ENCODE data around the gene DERL3. TPM values are rescaled to one million over a fixed set of nuclear protein-coding genes. Genes with fewer than 3 reads are reported as not detected.

DERL3 gene
- total RNA-seq, 4 donors from 2014 or later: 1.9 to 20.0 (median 3.1) TPM

GRCh38 chr22:23789121-23789520 is 49.7 kb downstream of the DERL3 start:
- DNase-seq: no peak
- Histone ChIP-seq H3K27me3 (no peaks in the 10 kb centered on the region), H3K4me3 (no peak overlapping the region), H3K9me3 (no peaks in the 10 kb centered on the region), H3K27ac (no peak overlapping the region), H3K36me3 (peaks cover 0 to 3% (median 1%) of the 10 kb centered on the region in 4 donors), H3K4me1 (peaks cover 20 to 67% (median 35%) of the 10 kb centered on the region in 4 donors)
- TF ChIP-seq EP300 (IDR thresholded peaks at IDR 0.05; ENCODE audit: low read depth) (no peak), POLR2AphosphoS5 (IDR thresholded peaks at IDR 0.05) (no peak)
- whole genome bisulfite sequencing, 2 donors (ENCODE audit: low coverage in 1 of 2): 33 to 78% methylated on average over 1 to 4 of the region's 4 CpGs
- intact Hi-C loops (cut with DNase I; ENCODE audit: low total_unique reads): no loop called here
- in situ Hi-C loops (cut with MboI; ENCODE audit: low pct_ligation_motif_present in 1 of 4, low pct_unique_long_range_greater_than_20kb in 1 of 4, low sequenced_read_pairs in 3 of 4): loop anchor here in 2 of 4 donors (10.0 kb wide), 1 partner anchor 56 kb away; no protein-coding TSS in a partner anchor

- H3K27me3 ChIP-seq: no peaks in the 10 kb centered on the region
- H3K27ac ChIP-seq: peak overlapping the region; percentile 97 to 99 (median 98)
- peak overlapping the region; percentile 73 to 89 (median 86) for H3K4me3 ChIP-seq
- H3K9me3 ChIP-seq: no peaks in the 10 kb centered on the region
- TF ChIP-seq CTCF (IDR thresholded peaks at IDR 0.05): no peak
- in situ Hi-C loops (cut with MboI; ENCODE audit: low pct_ligation_motif_present in 1 of 4, low pct_unique_long_range_greater_than_20kb in 1 of 4, low sequenced_read_pairs in 3 of 4) (loop anchor here in 2 of 4 donors (10.0 kb wide), 1 partner anchor 57 kb away; no protein-coding TSS in a partner anchor), intact Hi-C loops (cut with DNase I; ENCODE audit: low total_unique reads) (no loop called here)
- 48 to 75% methylated on average over 1 to 3 of the region's 3 CpGs for WGBS, 2 donors (ENCODE audit: low coverage in 1 of 2)
- no peaks in the 10 kb centered on the region for H3K36me3 ChIP-seq
- peaks cover 20 to 74% (median 42%) of the 10 kb centered on the region in 4 donors for H3K4me1 ChIP-seq
- DNase-seq: no peak
Observed at GRCh38 chr22:23787910-23788309, 50.9 kb downstream of the DERL3 start.

GRCh38 chr22:23787600-23787896 is 51.3 kb downstream of the DERL3 start:
- 0 to 2% methylated on average over 3 to 5 of the region's 5 CpGs for WGBS, 2 donors (ENCODE audit: low coverage in 1 of 2)
- no peak for DNase-seq
- no peak for TF ChIP-seq POLR2AphosphoS5 (IDR thresholded peaks at IDR 0.05)
- no peak for TF ChIP-seq EP300 (IDR thresholded peaks at IDR 0.05; ENCODE audit: low read depth)
- TF ChIP-seq POLR2A (IDR thresholded peaks at IDR 0.05): no peak
- Histone ChIP-seq H3K4me3 (peak overlapping the region; percentile 73 to 89 (median 86)), H3K9me3 (no peaks in the 10 kb centered on the region), H3K27me3 (no peaks in the 10 kb centered on the region), H3K4me1 (peaks cover 20 to 74% (median 42%) of the 10 kb centered on the region in 4 donors), H3K27ac (peak overlapping the region; percentile 97 to 99 (median 98)), H3K36me3 (no peaks in the 10 kb centered on the region)
- in situ Hi-C loops (cut with MboI; ENCODE audit: low pct_ligation_motif_present in 1 of 4, low pct_unique_long_range_greater_than_20kb in 1 of 4, low sequenced_read_pairs in 3 of 4) (loop anchor here in 2 of 4 donors (10.0 kb wide), 1 partner anchor 57 kb away; no protein-coding TSS in a partner anchor), intact Hi-C loops (cut with DNase I; ENCODE audit: low total_unique reads) (no loop called here)

GRCh38 chr22:23786752-23787599 is 51.8 kb downstream of the DERL3 start, which contains the start of gene SMARCB1:
Gene SMARCB1, plus strand, starts transcription at chr22:23786966. Its CDS starts 204 bp downstream, at chr22:23787170.
- H3K9me3 ChIP-seq: no peaks in the 10 kb centered on the region
- peak within 1 kb of the TSS; percentile 73 to 89 (median 86) for H3K4me3 ChIP-seq
- no peaks in the 10 kb centered on the region for H3K36me3 ChIP-seq
- 0% methylated on average over 63 of the region's 97 CpGs; no CpG with 5 or more reads in 1 of the 2 donors for WGBS, 2 donors (ENCODE audit: low coverage in 1 of 2)
- intact Hi-C loops (cut with DNase I; ENCODE audit: low total_unique reads) (no loop called here), in situ Hi-C loops (cut with MboI; ENCODE audit: low pct_ligation_motif_present in 1 of 4, low pct_unique_long_range_greater_than_20kb in 1 of 4, low sequenced_read_pairs in 3 of 4) (loop anchor here in 2 of 4 donors (10.0 kb wide), 1 partner anchor 58 kb away; no protein-coding TSS in a partner anchor)
- DNase-seq: peak; percentile 92
- peak within 1 kb of the TSS; percentile 97 to 99 (median 98) for H3K27ac ChIP-seq
- H3K4me1 ChIP-seq: peaks cover 20 to 70% (median 40%) of the 10 kb centered on the region in 4 donors
- TF ChIP-seq EP300 (IDR thresholded peaks at IDR 0.05; ENCODE audit: low read depth) (no peak), POLR2AphosphoS5 (IDR thresholded peaks at IDR 0.05) (peak; percentile 43 to 84 (median 78)), CTCF (IDR thresholded peaks at IDR 0.05) (no peak), POLR2A (IDR thresholded peaks at IDR 0.05) (peak; percentile 84)
- H3K27me3 ChIP-seq: no peaks in the 10 kb centered on the region

- intact Hi-C loops (cut with DNase I; ENCODE audit: low total_unique reads): no loop called here
- peaks cover 20 to 63% (median 35%) of the 10 kb centered on the region in 4 donors for H3K4me1 ChIP-seq
- 44 to 48% methylated on average over 3 to 9 of the region's 9 CpGs for WGBS, 2 donors (ENCODE audit: low coverage in 1 of 2)
- H3K4me3 ChIP-seq: peak overlapping the region in 3 of 4 donors; percentile 73 to 86 (median 85)
- in situ Hi-C loops (cut with MboI; ENCODE audit: low pct_ligation_motif_present in 1 of 4, low pct_unique_long_range_greater_than_20kb in 1 of 4, low sequenced_read_pairs in 3 of 4): loop anchor here in 2 of 4 donors (10.0 kb wide), 1 partner anchor 59 kb away; no protein-coding TSS in a partner anchor
- no peak for DNase-seq
- H3K36me3 ChIP-seq: no peaks in the 10 kb centered on the region
- no peak for TF ChIP-seq POLR2AphosphoS5 (IDR thresholded peaks at IDR 0.05)
- TF ChIP-seq CTCF (IDR thresholded peaks at IDR 0.05): no peak
- TF ChIP-seq EP300 (IDR thresholded peaks at IDR 0.05; ENCODE audit: low read depth): no peak
- no peak for TF ChIP-seq POLR2A (IDR thresholded peaks at IDR 0.05)
- H3K27me3 ChIP-seq: no peaks in the 10 kb centered on the region
- no peaks in the 10 kb centered on the region for H3K9me3 ChIP-seq
- peak overlapping the region; percentile 97 to 99 (median 98) for H3K27ac ChIP-seq
Observed at GRCh38 chr22:23786261-23786710, 52.5 kb downstream of the DERL3 start.

All from transverse colon (tissue), 4 donors.